ENCODE measurements around the gene SIRT6.
"Not testable (repeated sequence)": the region's sequence is repeated elsewhere in the genome, so short reads cannot be mapped to it uniquely, and the experiment has no call there.

The SIRT6 gene

GRCh38 chr19:4172861-4173473 is 9.4 kb downstream of the SIRT6 start:
- no peak overlapping the region for H3K27ac ChIP-seq (ENCODE audit: low read length)
- H3K4me3 ChIP-seq (ENCODE audit: low read depth in 1 of 2, low read length in 2 of 2) = no peak overlapping the region
- peaks cover 0 to 17% of the 10 kb centered on the region in 2 donors for H3K36me3 ChIP-seq (ENCODE audit: control insufficient read depth in 1 of 2, insufficient read depth in 2 of 2, low read length in 2 of 2)
- H3K4me1 ChIP-seq (ENCODE audit: control insufficient read depth in 1 of 2, insufficient read depth in 2 of 2, low read length in 2 of 2) = peaks cover 0 to 8% of the 10 kb centered on the region in 2 donors
- no peaks in the 10 kb centered on the region for H3K27me3 ChIP-seq (ENCODE audit: low read depth, low read length)
- no peaks in the 10 kb centered on the region for H3K9me3 ChIP-seq (ENCODE audit: control insufficient read depth in 1 of 2, low read length in 2 of 2)

GRCh38 chr19:4171676-4172075 is 10.7 kb downstream of the SIRT6 start:
- Histone ChIP-seq H3K27me3 (ENCODE audit: low read depth, low read length) (no peaks in the 10 kb centered on the region), H3K9me3 (ENCODE audit: control insufficient read depth in 1 of 2, low read length in 2 of 2) (no peaks in the 10 kb centered on the region), H3K27ac (ENCODE audit: low read length) (no peak overlapping the region), H3K4me3 (ENCODE audit: low read depth in 1 of 2, low read length in 2 of 2) (no peak overlapping the region), H3K36me3 (ENCODE audit: control insufficient read depth in 1 of 2, insufficient read depth in 2 of 2, low read length in 2 of 2) (peaks cover 0 to 17% of the 10 kb centered on the region in 2 donors), H3K4me1 (ENCODE audit: control insufficient read depth in 1 of 2, insufficient read depth in 2 of 2, low read length in 2 of 2) (peaks cover 0 to 8% of the 10 kb centered on the region in 2 donors)

GRCh38 chr19:4164262-4164661 is 18.1 kb downstream of the SIRT6 start:
- Histone ChIP-seq H3K27me3 (ENCODE audit: low read depth, low read length) (no peaks in the 10 kb centered on the region), H3K9me3 (ENCODE audit: control insufficient read depth in 1 of 2, low read length in 2 of 2) (no peaks in the 10 kb centered on the region), H3K4me1 (ENCODE audit: control insufficient read depth in 1 of 2, insufficient read depth in 2 of 2, low read length in 2 of 2) (no peaks in the 10 kb centered on the region), H3K36me3 (ENCODE audit: control insufficient read depth in 1 of 2, insufficient read depth in 2 of 2, low read length in 2 of 2) (no peaks in the 10 kb centered on the region), H3K27ac (ENCODE audit: low read length) (no peak overlapping the region), H3K4me3 (ENCODE audit: low read depth in 1 of 2, low read length in 2 of 2) (no peak overlapping the region)

- no peaks in the 10 kb centered on the region for H3K27me3 ChIP-seq (ENCODE audit: low read depth, low read length)
- no peak overlapping the region for H3K27ac ChIP-seq (ENCODE audit: low read length)
These were observed 20.8 kb downstream of the SIRT6 start for GRCh38 chr19:4161415-4162077.

GRCh38 chr19:4157971-4158370 is 24.4 kb downstream of the SIRT6 start:
- not testable (repeated sequence) for H3K27me3 ChIP-seq (ENCODE audit: low read depth, low read length); H3K4me1 ChIP-seq (ENCODE audit: control insufficient read depth in 1 of 2, insufficient read depth in 2 of 2, low read length in 2 of 2); H3K9me3 ChIP-seq (ENCODE audit: control insufficient read depth in 1 of 2, low read length in 2 of 2); H3K27ac ChIP-seq (ENCODE audit: low read length); H3K4me3 ChIP-seq (ENCODE audit: low read depth in 1 of 2, low read length in 2 of 2); H3K36me3 ChIP-seq (ENCODE audit: control insufficient read depth in 1 of 2, insufficient read depth in 2 of 2, low read length in 2 of 2)

More at GRCh38 chr19:4161415-4162077, 20.8 kb downstream of the SIRT6 start:
- Histone ChIP-seq H3K4me1 (ENCODE audit: control insufficient read depth in 1 of 2, insufficient read depth in 2 of 2, low read length in 2 of 2) (no peaks in the 10 kb centered on the region), H3K9me3 (ENCODE audit: control insufficient read depth in 1 of 2, low read length in 2 of 2) (no peaks in the 10 kb centered on the region), H3K4me3 (ENCODE audit: low read depth in 1 of 2, low read length in 2 of 2) (no peak overlapping the region), H3K36me3 (ENCODE audit: control insufficient read depth in 1 of 2, insufficient read depth in 2 of 2, low read length in 2 of 2) (no peaks in the 10 kb centered on the region)

- Histone ChIP-seq H3K4me3 (ENCODE audit: low read depth in 1 of 2, low read length in 2 of 2) (no peak overlapping the region), H3K36me3 (ENCODE audit: control insufficient read depth in 1 of 2, insufficient read depth in 2 of 2, low read length in 2 of 2) (no peaks in the 10 kb centered on the region), H3K4me1 (ENCODE audit: control insufficient read depth in 1 of 2, insufficient read depth in 2 of 2, low read length in 2 of 2) (no peaks in the 10 kb centered on the region), H3K27ac (ENCODE audit: low read length) (no peak overlapping the region), H3K27me3 (ENCODE audit: low read depth, low read length) (no peaks in the 10 kb centered on the region), H3K9me3 (ENCODE audit: control insufficient read depth in 1 of 2, low read length in 2 of 2) (no peaks in the 10 kb centered on the region)
These were observed 25.2 kb downstream of the SIRT6 start for GRCh38 chr19:4157164-4157563.

- no peaks in the 10 kb centered on the region for H3K4me1 ChIP-seq (ENCODE audit: control insufficient read depth in 1 of 2, insufficient read depth in 2 of 2, low read length in 2 of 2)
- no peaks in the 10 kb centered on the region for H3K36me3 ChIP-seq (ENCODE audit: control insufficient read depth in 1 of 2, insufficient read depth in 2 of 2, low read length in 2 of 2)
- H3K4me3 ChIP-seq (ENCODE audit: low read depth in 1 of 2, low read length in 2 of 2) = no peak overlapping the region
- no peaks in the 10 kb centered on the region for H3K9me3 ChIP-seq (ENCODE audit: control insufficient read depth in 1 of 2, low read length in 2 of 2)
- H3K27me3 ChIP-seq (ENCODE audit: low read depth, low read length) = no peaks in the 10 kb centered on the region
- H3K27ac ChIP-seq (ENCODE audit: low read length) = no peak overlapping the region
These were observed 27.6 kb downstream of the SIRT6 start for GRCh38 chr19:4154571-4155312.

- Histone ChIP-seq H3K27ac (ENCODE audit: low read length) (no peak overlapping the region), H3K36me3 (ENCODE audit: control insufficient read depth in 1 of 2, insufficient read depth in 2 of 2, low read length in 2 of 2) (no peaks in the 10 kb centered on the region), H3K4me3 (ENCODE audit: low read depth in 1 of 2, low read length in 2 of 2) (no peak overlapping the region), H3K27me3 (ENCODE audit: low read depth, low read length) (no peaks in the 10 kb centered on the region), H3K9me3 (ENCODE audit: control insufficient read depth in 1 of 2, low read length in 2 of 2) (no peaks in the 10 kb centered on the region), H3K4me1 (ENCODE audit: control insufficient read depth in 1 of 2, insufficient read depth in 2 of 2, low read length in 2 of 2) (no peaks in the 10 kb centered on the region)
These were observed 29.9 kb downstream of the SIRT6 start for GRCh38 chr19:4152241-4152998.

GRCh38 chr19:4151623-4152022 is 30.7 kb downstream of the SIRT6 start:
- H3K4me3 ChIP-seq (ENCODE audit: low read depth in 1 of 2, low read length in 2 of 2) = no peak overlapping the region
- H3K36me3 ChIP-seq (ENCODE audit: control insufficient read depth in 1 of 2, insufficient read depth in 2 of 2, low read length in 2 of 2) = no peaks in the 10 kb centered on the region
- H3K27ac ChIP-seq (ENCODE audit: low read length) = no peak overlapping the region
- no peaks in the 10 kb centered on the region for H3K4me1 ChIP-seq (ENCODE audit: control insufficient read depth in 1 of 2, insufficient read depth in 2 of 2, low read length in 2 of 2)
- no peaks in the 10 kb centered on the region for H3K27me3 ChIP-seq (ENCODE audit: low read depth, low read length)
- H3K9me3 ChIP-seq (ENCODE audit: control insufficient read depth in 1 of 2, low read length in 2 of 2) = no peaks in the 10 kb centered on the region

GRCh38 chr19:4149518-4150288 is 32.7 kb downstream of the SIRT6 start:
- Histone ChIP-seq H3K4me3 (ENCODE audit: low read depth in 1 of 2, low read length in 2 of 2) (no peak overlapping the region), H3K4me1 (ENCODE audit: control insufficient read depth in 1 of 2, insufficient read depth in 2 of 2, low read length in 2 of 2) (no peaks in the 10 kb centered on the region), H3K27ac (ENCODE audit: low read length) (no peak overlapping the region), H3K27me3 (ENCODE audit: low read depth, low read length) (no peaks in the 10 kb centered on the region), H3K36me3 (ENCODE audit: control insufficient read depth in 1 of 2, insufficient read depth in 2 of 2, low read length in 2 of 2) (no peaks in the 10 kb centered on the region), H3K9me3 (ENCODE audit: control insufficient read depth in 1 of 2, low read length in 2 of 2) (no peaks in the 10 kb centered on the region)

All from muscle layer of duodenum (tissue), 2 donors.